Right ventricle myocardium inferior (tissue), 1 donor: ENCODE results near the gene LYST. TPM values are rescaled to one million over a fixed set of nuclear protein-coding genes. Genes with fewer than 3 reads are reported as not detected.

ENCODE experiments used
- ATAC-seq: fragments of 200-7000 bp; cut with Tn5 transposase; one replicate; pipeline ENCODE4 v1.9.1; 2020; ENCODE audit warnings: mild to moderate bottlenecking, moderate library complexity
- DNase-seq: peaks from one replicate; pipeline ENCODE4 v3.0.0; 2021; ENCODE audit errors: missing footprints
- intact Hi-C: fragments of 100-400 bp; cut with DNase I; formaldehyde crosslinking; loops from one replicate; pipeline ENCODE4 v1.11.0; 2022
- total RNA-seq: library from RNA; stranded (reverse); fragmentation: NEBNext Ultra II Directional; extraction: Animal tissue kit (Norgen Biotek cat#: 25700); gene quantifications from one replicate; pipeline ENCODE4 v1.2.1, GENCODE V29; 2021
- donor health status: DM: no; HTN: yes; CAD: no; lungs with severe emphysema.

Gene LYST
- total RNA-seq, 1 donor from 2014 or later: 10.6 TPM

- DNase-seq (no peak), ATAC-seq (no peak)
- intact Hi-C loops: no loop called here
These were observed 120.5 kb downstream of the LYST start for GRCh38 chr1:235746245-235746644.

GRCh38 chr1:235745503-235746136, 121.1 kb downstream of the LYST start:
- DNase-seq (no peak), ATAC-seq (no peak)
- intact Hi-C loops: no loop called here

DNA sequence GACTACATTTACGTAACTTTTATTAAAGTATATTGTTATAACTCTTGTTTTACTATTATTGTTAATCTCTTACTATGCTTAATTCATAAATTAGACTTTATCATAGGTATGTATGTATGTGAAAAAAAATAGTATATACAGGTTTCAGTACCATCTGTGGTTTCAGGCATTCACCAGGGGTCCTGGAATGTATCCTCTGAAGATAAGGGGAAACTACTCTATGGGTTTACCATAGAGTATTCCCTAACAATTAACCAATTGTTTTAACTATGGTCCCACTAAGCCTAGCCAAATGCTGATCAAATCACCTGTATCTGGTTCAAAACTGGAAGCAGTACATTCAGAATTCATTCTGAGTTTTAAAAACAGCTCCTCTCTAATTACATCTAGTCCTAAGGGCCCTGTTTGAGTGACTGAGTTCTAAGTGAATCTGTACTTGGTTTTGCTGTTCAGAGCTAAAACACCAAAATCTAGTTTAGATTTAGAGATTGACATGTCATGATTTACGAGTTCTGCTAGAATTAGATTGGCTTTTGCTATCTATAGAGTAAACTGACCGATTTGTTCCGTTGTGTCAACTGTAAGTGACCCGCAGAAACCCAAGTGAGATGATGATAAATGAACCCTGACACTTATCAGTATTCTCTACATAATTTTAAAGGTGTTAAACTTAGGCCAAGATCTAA, 123.6 kb downstream of the LYST start:
- intact Hi-C loops: no loop called here
- ATAC-seq: no peak

DNA sequence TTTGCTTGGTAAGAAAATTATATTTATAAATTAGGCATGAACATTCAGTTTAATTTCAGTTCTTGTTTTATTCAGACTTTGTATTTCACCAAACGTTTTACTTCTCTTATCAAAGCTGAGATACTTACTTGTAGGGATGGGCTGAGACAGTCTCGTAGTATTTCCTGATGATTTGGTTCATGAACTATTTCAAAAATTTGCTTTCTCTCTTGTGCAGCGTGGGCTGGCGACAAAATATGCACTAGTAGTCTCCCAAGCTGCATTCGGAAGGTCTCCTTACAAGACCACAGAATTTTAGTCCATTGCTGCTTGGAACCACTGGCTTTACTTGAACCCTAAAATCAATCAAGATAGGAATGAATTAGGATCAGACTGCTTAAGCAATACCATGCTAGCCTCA, 125.4 kb downstream of the LYST start:
- ATAC-seq (no peak), DNase-seq (no peak)
- intact Hi-C loops: no loop called here

More for the DNA sequence above, 123.6 kb downstream of the LYST start:
- DNase-seq: no peak

GRCh38 chr1:235739631-235740030, 127.1 kb downstream of the LYST start:
- ATAC-seq: no peak
- intact Hi-C loops: no loop called here

DNA sequence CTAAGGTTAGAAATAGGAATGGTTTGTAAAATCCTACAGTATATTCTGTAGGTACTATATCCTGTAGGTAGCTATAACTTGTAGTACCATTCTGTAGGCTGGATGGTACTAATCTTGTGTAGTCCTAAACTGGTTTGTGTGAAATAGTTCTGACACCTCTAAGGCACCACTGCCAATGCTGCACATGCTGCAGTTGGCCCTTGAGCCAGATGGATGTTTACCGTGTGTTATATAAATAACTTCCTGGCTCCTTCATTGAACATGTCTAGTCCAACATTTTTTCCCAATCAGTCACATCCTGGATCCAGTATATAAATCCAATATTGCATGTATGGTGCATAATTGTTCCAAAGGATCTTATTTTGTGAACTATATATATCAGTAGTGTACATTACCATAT, 127.6 kb downstream of the LYST start:
- intact Hi-C loops: no loop called here
- DNase-seq: no peak
- no peak for ATAC-seq

More at GRCh38 chr1:235739631-235740030, 127.1 kb downstream of the LYST start:
- DNase-seq: no peak

DNA sequence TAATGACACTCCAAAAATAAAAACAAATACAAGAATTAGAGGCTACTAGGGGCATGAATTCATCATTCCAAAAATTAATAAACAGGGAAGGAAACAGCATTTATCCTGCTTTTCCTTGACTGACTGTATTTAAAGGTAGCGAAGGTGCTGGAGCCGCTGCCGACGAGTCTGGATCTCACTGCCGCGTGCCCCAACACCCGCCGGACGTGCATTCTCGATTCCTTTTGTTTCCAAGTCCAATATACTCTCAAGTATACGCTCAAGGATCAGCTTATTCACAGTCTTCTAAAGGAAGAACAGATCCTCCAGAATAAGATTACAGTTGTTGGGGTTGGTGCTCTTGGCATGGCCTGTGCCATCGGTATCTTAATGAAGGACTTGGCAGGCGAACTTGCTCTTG, 129.0 kb downstream of the LYST start:
- intact Hi-C loops: no loop called here
- no peak for DNase-seq
- ATAC-seq: no peak

DNA sequence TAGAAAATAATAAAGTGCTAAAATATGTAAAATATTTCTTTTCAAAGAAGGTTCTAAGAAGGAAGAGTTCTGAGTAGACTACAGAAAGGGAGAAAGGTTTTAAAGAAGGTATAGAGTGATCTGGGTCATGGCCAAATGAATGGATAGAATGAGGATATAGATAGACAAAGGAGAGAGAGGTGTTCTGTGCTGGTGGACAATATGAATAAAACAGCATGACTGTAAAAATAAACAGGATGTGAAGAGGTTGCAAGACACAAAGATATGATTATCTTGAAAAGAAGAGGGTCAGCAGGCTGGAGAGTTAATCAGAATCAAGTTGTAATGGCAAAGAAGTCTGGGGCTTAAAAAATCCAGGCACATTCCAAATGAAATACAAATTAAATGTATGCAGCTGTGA, 130.4 kb downstream of the LYST start:
- ATAC-seq (no peak), DNase-seq (no peak)
- intact Hi-C loops: no loop called here

DNA sequence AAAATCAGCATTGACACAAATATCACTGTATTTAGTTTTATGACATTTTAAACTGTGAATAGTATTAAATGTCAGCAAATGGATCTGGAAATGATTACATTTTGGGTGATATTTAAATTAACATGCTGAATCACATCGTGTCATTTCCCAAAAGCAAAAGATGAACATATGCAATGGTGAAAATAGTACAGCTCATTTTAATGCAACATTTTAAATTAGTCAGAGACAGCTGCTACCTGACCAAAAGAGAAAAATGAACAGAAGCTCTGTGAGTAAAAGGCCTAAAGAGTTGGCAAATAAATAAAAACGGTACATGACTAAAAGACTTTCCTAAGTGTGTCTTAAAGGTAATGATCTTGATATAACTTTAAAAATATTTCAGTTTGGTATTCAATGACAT, 131.1 kb downstream of the LYST start:
- no peak for DNase-seq
- intact Hi-C loops: no loop called here
- ATAC-seq: no peak

DNA sequence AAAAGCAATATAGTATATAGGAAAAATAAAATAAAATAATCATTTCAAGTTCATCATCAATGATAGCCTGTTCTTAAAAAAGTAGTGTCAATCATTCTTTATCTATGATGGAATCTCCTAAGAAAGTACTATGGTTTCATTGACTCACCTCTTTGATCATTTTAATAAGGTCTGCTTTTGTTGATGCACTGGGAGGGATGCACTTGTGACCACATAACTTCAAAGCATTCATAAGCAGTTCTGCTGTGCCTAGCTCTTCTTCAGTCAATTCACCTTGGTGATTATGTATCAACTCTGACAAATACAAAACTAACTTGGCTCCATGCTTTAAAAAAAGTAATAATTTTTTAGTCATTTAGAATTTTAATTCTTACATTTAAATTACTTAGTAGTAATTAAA, 132.4 kb downstream of the LYST start:
- intact Hi-C loops: no loop called here
- ATAC-seq (no peak), DNase-seq (no peak)

GRCh38 chr1:235730007-235730406, 136.7 kb downstream of the LYST start:
- intact Hi-C loops: no loop called here
- ATAC-seq: no peak
- DNase-seq: no peak

GRCh38 chr1:235726557-235726956, 140.1 kb downstream of the LYST start:
- DNase-seq: no peak
- ATAC-seq: no peak
- intact Hi-C loops: no loop called here

GRCh38 chr1:235725434-235725833, 141.3 kb downstream of the LYST start:
- DNase-seq (no peak), ATAC-seq (no peak)
- intact Hi-C loops: no loop called here

- ATAC-seq: no peak
- intact Hi-C loops: no loop called here
These were observed 142.0 kb downstream of the LYST start for GRCh38 chr1:235724730-235725129.

DNA sequence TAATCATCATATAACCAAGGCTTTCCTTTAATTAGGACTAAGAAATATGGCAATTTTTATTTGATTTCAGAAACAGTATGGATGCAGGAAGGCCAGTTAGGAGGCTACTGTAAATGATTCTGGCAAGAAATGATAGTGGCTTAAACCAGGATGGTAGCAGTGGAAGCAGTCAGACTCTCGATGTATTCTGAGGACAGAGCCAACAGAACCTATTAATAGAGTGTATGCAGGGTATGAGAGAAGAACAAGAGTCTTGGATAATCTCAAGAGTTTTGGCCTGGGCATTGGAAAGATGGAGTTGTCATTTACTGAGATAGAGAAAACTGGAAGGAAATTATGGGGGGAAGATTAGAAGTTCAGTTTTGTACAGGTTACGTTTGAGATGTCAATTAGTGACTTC, 143.8 kb downstream of the LYST start:
- no peak for DNase-seq
- peak; percentile 79 for ATAC-seq
- intact Hi-C loops: no loop called here

More at GRCh38 chr1:235724730-235725129, 142.0 kb downstream of the LYST start:
- no peak for DNase-seq

- ATAC-seq (no peak), DNase-seq (no peak)
- intact Hi-C loops: no loop called here
These were observed 144.7 kb downstream of the LYST start for GRCh38 chr1:235721982-235722381.

DNA sequence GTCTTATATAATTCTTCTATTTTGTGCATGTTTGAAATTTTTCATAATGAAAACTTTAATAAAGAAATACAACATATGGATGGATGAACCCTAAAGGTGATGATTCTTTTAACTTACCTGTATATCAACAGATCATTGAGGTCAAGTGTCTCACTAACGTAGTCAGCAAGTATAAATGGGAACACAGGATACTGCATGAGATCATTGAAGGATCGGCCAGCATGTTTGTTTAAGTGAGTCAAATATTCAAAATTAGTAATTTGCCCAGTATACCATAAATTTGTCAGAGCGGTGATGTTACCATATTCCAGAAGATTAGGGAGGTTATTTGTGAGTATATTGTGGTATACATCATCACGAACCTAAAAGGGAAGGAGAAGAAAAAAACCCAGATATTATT, 146.2 kb downstream of the LYST start:
- no peak for DNase-seq
- intact Hi-C loops: no loop called here
- no peak for ATAC-seq

- ATAC-seq (no peak), DNase-seq (no peak)
- intact Hi-C loops: no loop called here
These were observed 152.4 kb downstream of the LYST start for GRCh38 chr1:235714205-235714897.

GRCh38 chr1:235712812-235713211, 153.9 kb downstream of the LYST start:
- intact Hi-C loops: no loop called here
- ATAC-seq: no peak
- no peak for DNase-seq

- intact Hi-C loops: no loop called here
- ATAC-seq (no peak), DNase-seq (no peak)
These were observed 156.0 kb downstream of the LYST start for GRCh38 chr1:235710687-235711086.
